Measurements from ENCODE around the gene FCER2. TPM values are rescaled to one million over a fixed set of nuclear protein-coding genes. Genes with fewer than 3 reads are reported as not detected.
A peak's percentile ranks its signal among the peaks of the same experiment; 100 is the strongest.

FCER2 gene
- total RNA-seq, 2 experiments from 2014 or later = 3.0 to 3.7 TPM

- no peak for DNase-seq
- no peak for TF ChIP-seq CTCF (IDR thresholded peaks at IDR 0.05)
- peaks cover 12% of the 10 kb centered on the region for H3K4me1 Mint-ChIP-seq (ENCODE audit: low read depth)
- no peaks in the 10 kb centered on the region for H3K9me3 Mint-ChIP-seq
- no peak for ATAC-seq
- intact Hi-C loops (cut with micrococcal nuclease) = no loop called here
- peaks cover 6% of the 10 kb centered on the region for H3K27me3 Mint-ChIP-seq
- no peaks in the 10 kb centered on the region for H3K36me3 Mint-ChIP-seq (ENCODE audit: low read depth)
- ChIA-PET POLR2A (no interaction called here), CTCF (interaction anchor here (2.5 to 4.2 kb wide), 2 partner anchors 10 to 18 kb away, joined by 9 to 12 read pairs; partner anchors contain the start of gene TRAPPC5)
- no peak overlapping the region for H3K4me3 Mint-ChIP-seq
- no peak overlapping the region for H3K27ac Mint-ChIP-seq
Observed at GRCh38 chr19:7662657-7663056, 39.3 kb downstream of the FCER2 start.

DNA sequence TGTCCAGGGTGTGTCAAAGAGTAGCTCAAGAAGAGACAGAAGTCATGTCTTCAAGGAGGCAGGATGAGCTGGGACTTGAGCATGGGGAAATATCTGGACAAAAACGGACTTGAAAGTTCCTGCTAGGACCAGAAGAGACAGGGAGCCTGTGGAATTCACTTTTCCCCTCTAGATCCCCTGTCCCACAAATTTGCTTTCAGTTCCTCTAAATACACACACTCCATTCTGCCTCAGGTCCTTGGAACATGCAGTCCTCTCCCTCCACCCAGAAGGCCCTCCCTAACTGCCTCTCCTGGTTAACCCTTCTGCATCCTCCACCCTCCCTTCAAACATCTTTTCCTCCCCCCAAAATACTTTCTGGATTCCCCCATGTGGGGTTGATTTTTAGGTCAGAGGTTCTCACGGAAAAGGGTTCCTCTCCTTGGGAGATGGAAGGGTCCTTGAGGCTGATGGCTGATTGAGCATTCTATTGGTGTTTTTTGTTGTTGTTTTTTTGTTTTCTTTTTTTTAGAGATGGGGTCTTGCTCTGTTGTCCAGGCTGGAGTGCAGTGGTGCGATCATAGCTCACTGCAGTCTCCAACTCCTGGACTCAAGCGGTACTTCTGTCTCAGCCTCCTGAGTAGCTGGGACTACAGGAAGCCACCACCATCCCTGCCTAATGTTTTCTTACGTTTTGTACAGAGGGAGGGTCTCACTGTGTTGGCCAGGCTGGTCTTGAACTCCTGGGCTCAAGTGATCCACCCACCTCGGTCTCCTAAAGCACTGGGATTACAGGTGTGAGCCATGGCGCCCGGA lies 40.0 kb downstream of the FCER2 start:
- CTCF ChIA-PET = interaction anchor here (1.2 to 2.5 kb wide), 3 partner anchors 10 to 94 kb away, joined by 3 to 10 read pairs (median 9); partner anchors contain the start of gene TRAPPC5
- ATAC-seq (no peak), DNase-seq (no peak)
- no peak overlapping the region for H3K27ac Mint-ChIP-seq
- H3K36me3 Mint-ChIP-seq (ENCODE audit: low read depth) = no peaks in the 10 kb centered on the region
- H3K4me1 Mint-ChIP-seq (ENCODE audit: low read depth) = peaks cover 19% of the 10 kb centered on the region
- intact Hi-C loops (cut with micrococcal nuclease) = no loop called here
- H3K9me3 Mint-ChIP-seq = no peaks in the 10 kb centered on the region
- TF ChIP-seq CTCF (IDR thresholded peaks at IDR 0.05) = no peak
- H3K4me3 Mint-ChIP-seq = no peak overlapping the region
- peaks cover 3% of the 10 kb centered on the region for H3K27me3 Mint-ChIP-seq
- POLR2A ChIA-PET = no interaction called here

GRCh38 chr19:7658219-7658686 lies 43.7 kb downstream of the FCER2 start:
- CTCF ChIA-PET = interaction anchor here (1.6 kb wide), 1 partner anchor 23 kb away, joined by 9 read pairs; the partner anchor contains the start of gene TRAPPC5
- peak; percentile 78 for DNase-seq

DNA sequence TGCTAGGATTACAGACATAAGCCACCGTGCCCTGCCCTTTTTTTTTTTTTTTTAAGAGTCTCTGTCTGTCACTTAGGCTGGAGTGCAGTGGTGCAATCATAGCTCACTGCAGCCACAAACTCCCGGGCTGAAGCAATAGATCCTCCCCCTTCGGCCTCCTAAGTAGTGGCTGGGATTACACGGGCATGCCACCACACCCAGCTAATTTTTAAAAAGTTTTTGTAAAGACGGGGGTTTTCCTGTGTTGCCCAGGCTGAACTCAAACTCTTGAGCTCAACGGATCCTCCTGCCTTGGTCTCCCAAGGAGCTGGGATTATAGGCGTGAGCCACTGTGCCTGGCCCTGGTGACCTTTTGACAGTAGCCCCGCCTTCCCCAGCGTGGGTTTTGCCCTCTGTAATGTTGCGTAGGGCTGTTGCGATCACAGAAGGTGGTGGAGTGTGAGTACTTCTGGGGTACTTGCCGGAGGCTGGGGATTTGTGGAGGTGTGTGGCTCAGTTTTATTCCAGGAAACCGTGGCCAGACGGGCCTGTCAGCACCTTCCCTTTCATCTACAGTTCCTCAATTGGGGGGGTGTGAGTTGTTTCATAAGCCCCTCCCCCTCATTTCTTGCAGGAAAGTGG lies 44.7 kb downstream of the FCER2 start:
- Mint-ChIP-seq H3K27ac (peak overlapping the region; percentile 78), H3K9me3 (no peaks in the 10 kb centered on the region), H3K27me3 (peaks cover 2% of the 10 kb centered on the region), H3K4me3 (peak overlapping the region; percentile 68), H3K4me1 (ENCODE audit: low read depth) (peaks cover 37% of the 10 kb centered on the region), H3K36me3 (ENCODE audit: low read depth) (no peaks in the 10 kb centered on the region)
- DNase-seq = peak; percentile 91
- POLR2A ChIA-PET = interaction anchor here (1.5 to 1.8 kb wide), 2 partner anchors 13 to 14 kb away, joined by 3 to 11 read pairs; partner anchors contain the start of gene RETN
- CTCF ChIA-PET = interaction anchor here (1.4 to 7.8 kb wide), 5 partner anchors 21 to 143 kb away, joined by 3 to 74 read pairs (median 10); partner anchors contain the start of gene TRAPPC5
- no peak for TF ChIP-seq CTCF (IDR thresholded peaks at IDR 0.05)
- peak; percentile 87 for ATAC-seq
- intact Hi-C loops (cut with micrococcal nuclease) = no loop called here

More at GRCh38 chr19:7658219-7658686, 43.7 kb downstream of the FCER2 start:
- Mint-ChIP-seq H3K9me3 (no peaks in the 10 kb centered on the region), H3K27me3 (peaks cover 2% of the 10 kb centered on the region), H3K4me3 (peak overlapping the region; percentile 68), H3K4me1 (ENCODE audit: low read depth) (peaks cover 30% of the 10 kb centered on the region), H3K27ac (peak overlapping the region; percentile 78), H3K36me3 (ENCODE audit: low read depth) (no peaks in the 10 kb centered on the region)
- POLR2A ChIA-PET = interaction anchor here (0.6 to 1.8 kb wide), 4 partner anchors 12 to 140 kb away, joined by 3 to 11 read pairs (median 4); partner anchors contain the start of gene RETN
- peak; percentile 80 for ATAC-seq
- TF ChIP-seq CTCF (IDR thresholded peaks at IDR 0.05) = no peak
- intact Hi-C loops (cut with micrococcal nuclease) = no loop called here

Data from activated CD8-positive, alpha-beta T cell treated with anti-CD3 and anti-CD28 coated beads for 36 hours (primary cell).